Endometrium (tissue), 2 donors: Measurements from ENCODE around the gene PEX19.

Experiments used
- FAIRE-seq: peaks from 2 replicates; lab custom pipeline; 2012; peaks lifted over from hg19 to GRCh38; lab: Jason Lieb, UNC
- donor health status: control.
- donor health status: control.

PEX19 gene

DNA sequence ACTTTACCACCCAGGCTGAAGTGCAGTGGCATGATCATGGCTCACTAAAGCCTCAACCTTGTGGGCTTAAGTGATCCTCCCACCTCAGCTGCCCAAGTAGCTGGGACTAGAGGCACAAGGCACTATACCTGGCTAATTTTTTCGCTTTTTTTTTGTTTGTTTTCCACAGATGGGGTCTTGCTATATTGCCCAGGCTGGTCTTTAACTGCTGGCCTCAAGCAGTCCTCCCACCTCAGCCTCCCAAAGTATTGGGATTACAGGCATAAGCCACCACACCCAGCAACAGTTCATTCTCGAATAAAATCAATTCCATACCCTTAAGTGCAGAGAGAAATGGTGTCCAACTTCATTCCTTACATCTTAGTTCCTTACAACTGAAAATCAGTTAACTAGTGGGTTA, 47.4 kb downstream of the PEX19 start:
- FAIRE-seq, result no peak

- FAIRE-seq, result no peak
Measured at GRCh38 chr1:160236806-160237205, 48.1 kb downstream of the PEX19 start.

DNA sequence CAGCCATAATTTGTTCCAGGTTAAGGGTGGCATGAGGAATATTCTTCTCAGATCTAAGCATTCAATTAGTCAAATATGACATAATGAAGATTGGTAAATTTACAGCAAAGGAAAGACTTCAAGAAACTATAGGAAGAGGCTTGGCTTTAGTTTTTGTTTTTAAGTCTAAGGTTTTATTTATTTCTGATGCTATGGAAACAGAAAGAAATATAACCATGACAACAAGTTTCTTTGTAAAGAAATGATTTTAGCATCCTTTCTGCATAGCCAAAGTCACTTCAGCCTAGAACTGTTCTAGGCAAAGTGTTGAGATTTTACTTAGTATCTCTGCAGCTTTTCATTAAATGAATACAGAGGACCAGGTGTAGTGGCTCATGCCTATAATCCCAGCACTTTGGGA, 52.0 kb downstream of the PEX19 start:
- no peak for FAIRE-seq

DNA sequence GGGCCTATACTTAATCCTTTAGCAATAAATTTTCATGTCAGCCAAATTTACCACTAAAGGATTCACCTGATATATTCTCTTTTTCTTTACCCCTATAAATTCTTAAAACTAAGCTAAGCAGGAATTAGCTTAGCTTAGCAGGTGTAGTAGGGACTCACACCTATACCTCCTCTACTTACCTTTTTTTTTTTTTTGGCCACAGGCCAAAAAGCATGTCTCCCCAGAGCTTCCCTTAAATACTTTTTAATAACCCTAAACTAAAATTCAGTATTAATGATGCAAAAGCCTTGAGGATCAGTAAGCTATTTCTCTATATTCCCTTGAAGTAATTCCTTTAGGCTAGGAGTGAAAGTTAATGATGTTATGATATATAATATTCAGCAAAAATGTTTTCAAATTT, 56.5 kb downstream of the PEX19 start:
- no peak for FAIRE-seq

GRCh38 chr1:160227561-160227960, 57.4 kb downstream of the PEX19 start:
- no peak for FAIRE-seq

GRCh38 chr1:160227034-160227433, 57.9 kb downstream of the PEX19 start:
- FAIRE-seq, result no peak
